ENCODE results near the gene TP63. TPM values are rescaled to one million over a fixed set of nuclear protein-coding genes. Genes with fewer than 3 reads are reported as not detected.

Gene TP63
- total and polyA plus RNA-seq, 7 experiments from 2014 or later = 0.11 to 0.97 (median 0.20) TPM; not detected in 4

- Mint-ChIP-seq H3K4me1 (peaks cover 0 to 19% (median 14%) of the 10 kb centered on the region in 7 donors), H3K9me3 (peaks cover 0 to 8% (median 0%) of the 10 kb centered on the region in 11 donors), H3K36me3 (peaks cover 0 to 4% (median 0%) of the 10 kb centered on the region in 5 donors), H3K27ac (no peak overlapping the region), H3K4me3 (no peak overlapping the region), H3K27me3 (peaks cover 0 to 6% (median 4%) of the 10 kb centered on the region in 5 donors)
- POLR2A ChIA-PET = no interaction called here
- Histone ChIP-seq H3K27ac (ENCODE audit: low read depth, low read length) (no peak overlapping the region), H3K27me3 (ENCODE audit: control insufficient read depth in 2 of 2, insufficient read depth in 2 of 2, low read length in 2 of 2) (no peaks in the 10 kb centered on the region), H3K4me1 (ENCODE audit: control insufficient read depth in 2 of 2, insufficient read depth in 2 of 2, low read length in 2 of 2) (no peaks in the 10 kb centered on the region), H3K4me3 (ENCODE audit: low read length) (no peak overlapping the region), H3K36me3 (ENCODE audit: control insufficient read depth in 2 of 3, insufficient read depth in 3 of 3, low read length in 3 of 3) (no peaks in the 10 kb centered on the region), H3K9me3 (ENCODE audit: control insufficient read depth in 2 of 3, low read length in 3 of 3) (no peaks in the 10 kb centered on the region)
- ATAC-seq (no peak), DNase-seq (no peak)
- CTCF ChIA-PET = interaction anchor here (0.6 kb wide), 1 partner anchor 275 kb away, joined by 5 read pairs; no protein-coding TSS in a partner anchor
- intact Hi-C loops (cut with micrococcal nuclease) = no loop called here
Observed at GRCh38 chr3:189683546-189684255, 52.5 kb downstream of the TP63 start.

GRCh38 chr3:189684317-189684716 is 53.1 kb downstream of the TP63 start:
- Mint-ChIP-seq H3K27ac (no peak overlapping the region), H3K4me3 (no peak overlapping the region), H3K4me1 (peaks cover 0 to 20% (median 14%) of the 10 kb centered on the region in 7 donors), H3K9me3 (peaks cover 0 to 6% (median 0%) of the 10 kb centered on the region in 11 donors), H3K27me3 (peaks cover 0 to 6% (median 4%) of the 10 kb centered on the region in 5 donors), H3K36me3 (peaks cover 0 to 4% (median 0%) of the 10 kb centered on the region in 5 donors)
- intact Hi-C loops (cut with micrococcal nuclease) = no loop called here
- CTCF ChIA-PET = no interaction called here
- Histone ChIP-seq H3K4me3 (ENCODE audit: low read length) (no peak overlapping the region), H3K4me1 (ENCODE audit: control insufficient read depth in 2 of 2, insufficient read depth in 2 of 2, low read length in 2 of 2) (no peaks in the 10 kb centered on the region), H3K27me3 (ENCODE audit: control insufficient read depth in 2 of 2, insufficient read depth in 2 of 2, low read length in 2 of 2) (no peaks in the 10 kb centered on the region), H3K36me3 (ENCODE audit: control insufficient read depth in 2 of 3, insufficient read depth in 3 of 3, low read length in 3 of 3) (no peaks in the 10 kb centered on the region), H3K27ac (ENCODE audit: low read depth, low read length) (no peak overlapping the region), H3K9me3 (ENCODE audit: control insufficient read depth in 2 of 3, low read length in 3 of 3) (no peaks in the 10 kb centered on the region)
- DNase-seq (no peak), ATAC-seq (no peak)
- POLR2A ChIA-PET = no interaction called here

DNA sequence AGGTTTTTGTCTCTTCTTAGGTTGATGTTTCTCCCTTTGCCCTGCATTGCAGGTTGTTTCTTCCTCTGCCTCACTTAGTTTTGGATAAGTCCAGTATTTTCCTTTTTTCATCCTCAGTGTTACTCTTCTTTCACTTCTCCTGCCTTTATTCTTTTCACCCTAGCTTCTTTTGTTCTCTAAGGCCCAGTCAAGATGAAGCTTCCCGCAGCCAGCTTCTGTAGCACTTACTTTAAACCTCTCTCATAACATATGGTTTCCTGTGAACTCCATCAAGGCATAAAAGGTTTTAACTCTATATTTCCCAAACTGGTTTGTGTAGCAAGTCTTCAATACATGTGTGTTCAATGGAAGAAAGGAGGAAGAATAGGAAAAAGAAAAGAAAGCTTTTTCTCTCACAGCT is 54.1 kb downstream of the TP63 start:
- ChIA-PET POLR2A (no interaction called here), CTCF (no interaction called here)
- H3K27me3 ChIP-seq (ENCODE audit: control insufficient read depth in 2 of 2, insufficient read depth in 2 of 2, low read length in 2 of 2) = no peaks in the 10 kb centered on the region
- no peaks in the 10 kb centered on the region for H3K4me1 ChIP-seq (ENCODE audit: control insufficient read depth in 2 of 2, insufficient read depth in 2 of 2, low read length in 2 of 2)
- no peak for ATAC-seq
- peaks cover 0 to 6% (median 4%) of the 10 kb centered on the region in 5 donors for H3K27me3 Mint-ChIP-seq
- no peak overlapping the region for H3K27ac ChIP-seq (ENCODE audit: low read depth, low read length)
- no peak overlapping the region for H3K4me3 Mint-ChIP-seq
- no peak overlapping the region for H3K4me3 ChIP-seq (ENCODE audit: low read length)
- intact Hi-C loops (cut with micrococcal nuclease) = no loop called here
- no peaks in the 10 kb centered on the region for H3K9me3 ChIP-seq (ENCODE audit: control insufficient read depth in 2 of 3, low read length in 3 of 3)
- no peak for DNase-seq
- H3K27ac Mint-ChIP-seq = no peak overlapping the region
- H3K36me3 ChIP-seq (ENCODE audit: control insufficient read depth in 2 of 3, insufficient read depth in 3 of 3, low read length in 3 of 3) = no peaks in the 10 kb centered on the region
- peaks cover 0 to 20% (median 14%) of the 10 kb centered on the region in 7 donors for H3K4me1 Mint-ChIP-seq
- H3K9me3 Mint-ChIP-seq = no peaks in the 10 kb centered on the region
- peaks cover 0 to 3% (median 0%) of the 10 kb centered on the region in 5 donors for H3K36me3 Mint-ChIP-seq

- no peaks in the 10 kb centered on the region for H3K36me3 ChIP-seq (ENCODE audit: control insufficient read depth in 2 of 3, insufficient read depth in 3 of 3, low read length in 3 of 3)
- no peaks in the 10 kb centered on the region for H3K27me3 ChIP-seq (ENCODE audit: control insufficient read depth in 2 of 2, insufficient read depth in 2 of 2, low read length in 2 of 2)
- H3K27ac Mint-ChIP-seq = no peak overlapping the region
- H3K4me3 ChIP-seq (ENCODE audit: low read length) = no peak overlapping the region
- intact Hi-C loops (cut with micrococcal nuclease) = no loop called here
- no peaks in the 10 kb centered on the region for H3K9me3 Mint-ChIP-seq
- no peak overlapping the region for H3K27ac ChIP-seq (ENCODE audit: low read depth, low read length)
- peaks cover 0 to 6% (median 4%) of the 10 kb centered on the region in 5 donors for H3K27me3 Mint-ChIP-seq
- no peaks in the 10 kb centered on the region for H3K9me3 ChIP-seq (ENCODE audit: control insufficient read depth in 2 of 3, low read length in 3 of 3)
- peaks cover 0 to 3% (median 0%) of the 10 kb centered on the region in 5 donors for H3K36me3 Mint-ChIP-seq
- ChIA-PET POLR2A (no interaction called here), CTCF (no interaction called here)
- peaks cover 0 to 20% (median 14%) of the 10 kb centered on the region in 7 donors for H3K4me1 Mint-ChIP-seq
- no peak for ATAC-seq
- no peak for DNase-seq
- no peak overlapping the region for H3K4me3 Mint-ChIP-seq
- H3K4me1 ChIP-seq (ENCODE audit: control insufficient read depth in 2 of 2, insufficient read depth in 2 of 2, low read length in 2 of 2) = no peaks in the 10 kb centered on the region
Observed at GRCh38 chr3:189685860-189686259, 54.7 kb downstream of the TP63 start.

GRCh38 chr3:189687475-189687874 is 56.3 kb downstream of the TP63 start:
- ChIA-PET POLR2A (no interaction called here), CTCF (interaction anchor here (0.8 kb wide), 1 partner anchor 339 kb away, joined by 3 read pairs; no protein-coding TSS in a partner anchor)
- Histone ChIP-seq H3K27ac (ENCODE audit: low read depth, low read length) (no peak overlapping the region), H3K4me3 (ENCODE audit: low read length) (no peak overlapping the region), H3K9me3 (ENCODE audit: control insufficient read depth in 2 of 3, low read length in 3 of 3) (no peaks in the 10 kb centered on the region), H3K36me3 (ENCODE audit: control insufficient read depth in 2 of 3, insufficient read depth in 3 of 3, low read length in 3 of 3) (no peaks in the 10 kb centered on the region), H3K4me1 (ENCODE audit: control insufficient read depth in 2 of 2, insufficient read depth in 2 of 2, low read length in 2 of 2) (no peaks in the 10 kb centered on the region), H3K27me3 (ENCODE audit: control insufficient read depth in 2 of 2, insufficient read depth in 2 of 2, low read length in 2 of 2) (no peaks in the 10 kb centered on the region)
- no peak for DNase-seq
- no peaks in the 10 kb centered on the region for H3K9me3 Mint-ChIP-seq
- intact Hi-C loops (cut with micrococcal nuclease) = no loop called here
- H3K36me3 Mint-ChIP-seq = peaks cover 0 to 3% (median 0%) of the 10 kb centered on the region in 5 donors
- no peak for ATAC-seq
- no peak overlapping the region for H3K27ac Mint-ChIP-seq
- H3K4me3 Mint-ChIP-seq = no peak overlapping the region
- H3K27me3 Mint-ChIP-seq = peaks cover 0 to 4% (median 0%) of the 10 kb centered on the region in 5 donors
- peaks cover 0 to 20% (median 14%) of the 10 kb centered on the region in 7 donors for H3K4me1 Mint-ChIP-seq

DNA sequence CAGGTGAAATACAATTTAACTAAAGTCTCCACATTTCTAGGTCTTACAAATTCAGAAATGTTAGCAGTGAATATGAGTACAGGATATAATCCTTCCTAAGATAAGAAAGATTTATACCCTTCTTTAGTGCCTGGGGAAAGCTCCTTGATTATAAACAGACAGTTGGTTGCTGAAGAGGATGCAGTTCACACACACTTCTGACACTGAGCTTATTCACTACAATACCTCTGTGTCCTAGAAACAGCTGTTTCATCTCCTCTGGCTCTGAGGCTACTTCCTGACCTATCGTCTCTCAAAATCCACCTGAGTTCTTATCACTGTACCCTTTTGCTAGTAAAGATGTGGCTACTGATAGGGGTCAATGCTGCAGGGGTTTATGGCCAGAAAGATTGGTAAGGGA is 57.1 kb downstream of the TP63 start:
- Histone ChIP-seq H3K4me1 (ENCODE audit: control insufficient read depth in 2 of 2, insufficient read depth in 2 of 2, low read length in 2 of 2) (no peaks in the 10 kb centered on the region), H3K27me3 (ENCODE audit: control insufficient read depth in 2 of 2, insufficient read depth in 2 of 2, low read length in 2 of 2) (no peaks in the 10 kb centered on the region), H3K27ac (ENCODE audit: low read depth, low read length) (no peak overlapping the region), H3K9me3 (ENCODE audit: control insufficient read depth in 2 of 3, low read length in 3 of 3) (no peaks in the 10 kb centered on the region), H3K4me3 (ENCODE audit: low read length) (no peak overlapping the region), H3K36me3 (ENCODE audit: control insufficient read depth in 2 of 3, insufficient read depth in 3 of 3, low read length in 3 of 3) (no peaks in the 10 kb centered on the region)
- H3K9me3 Mint-ChIP-seq = no peaks in the 10 kb centered on the region
- ATAC-seq (no peak), DNase-seq (no peak)
- H3K4me1 Mint-ChIP-seq = peaks cover 0 to 20% (median 14%) of the 10 kb centered on the region in 7 donors
- peaks cover 0 to 4% (median 0%) of the 10 kb centered on the region in 5 donors for H3K27me3 Mint-ChIP-seq
- H3K4me3 Mint-ChIP-seq = no peak overlapping the region
- H3K27ac Mint-ChIP-seq = no peak overlapping the region
- CTCF ChIA-PET = interaction anchor here (0.8 kb wide), 1 partner anchor 340 kb away, joined by 3 read pairs; no protein-coding TSS in a partner anchor
- peaks cover 0 to 3% (median 0%) of the 10 kb centered on the region in 5 donors for H3K36me3 Mint-ChIP-seq
- POLR2A ChIA-PET = no interaction called here
- intact Hi-C loops (cut with micrococcal nuclease) = no loop called here

GRCh38 chr3:189689625-189690024 is 58.4 kb downstream of the TP63 start:
- intact Hi-C loops (cut with micrococcal nuclease) = no loop called here
- CTCF ChIA-PET = interaction anchor here (0.6 to 0.9 kb wide), 2 partner anchors 162 to 257 kb away, joined by 3 to 4 read pairs; no protein-coding TSS in a partner anchor
- no peaks in the 10 kb centered on the region for H3K27me3 Mint-ChIP-seq

More at GRCh38 chr3:189689625-189690024, 58.4 kb downstream of the TP63 start:
- DNase-seq (no peak), ATAC-seq (no peak)
- no peaks in the 10 kb centered on the region for H3K9me3 Mint-ChIP-seq
- Histone ChIP-seq H3K27ac (ENCODE audit: low read depth, low read length) (no peak overlapping the region), H3K27me3 (ENCODE audit: control insufficient read depth in 2 of 2, insufficient read depth in 2 of 2, low read length in 2 of 2) (no peaks in the 10 kb centered on the region), H3K36me3 (ENCODE audit: control insufficient read depth in 2 of 3, insufficient read depth in 3 of 3, low read length in 3 of 3) (no peaks in the 10 kb centered on the region), H3K4me1 (ENCODE audit: control insufficient read depth in 2 of 2, insufficient read depth in 2 of 2, low read length in 2 of 2) (no peaks in the 10 kb centered on the region), H3K9me3 (ENCODE audit: control insufficient read depth in 2 of 3, low read length in 3 of 3) (no peaks in the 10 kb centered on the region), H3K4me3 (ENCODE audit: low read length) (no peak overlapping the region)
- no peak overlapping the region for H3K4me3 Mint-ChIP-seq
- POLR2A ChIA-PET = no interaction called here
- H3K27ac Mint-ChIP-seq = no peak overlapping the region
- H3K36me3 Mint-ChIP-seq = peaks cover 0 to 3% (median 0%) of the 10 kb centered on the region in 5 donors
- peaks cover 0 to 16% (median 12%) of the 10 kb centered on the region in 7 donors for H3K4me1 Mint-ChIP-seq
